HG03432 (cell line): ENCODE results near the gene TMEM169.

Experiments
- ATAC-seq: cut with Tn5 transposase; IDR thresholded peaks from one replicate; pipeline ENCODE4 v1.9.1; 2021; ENCODE audit warnings: mild to moderate bottlenecking, moderate library complexity; ENCODE audit not compliant: unreplicated experiment

The TMEM169 gene

GRCh38 chr2:216081487-216082116 lies at the start of gene TMEM169, which contains the start of gene PECR:
TMEM169 (plus strand) TSS chr2:216081919; CDS start chr2:216095964, 14,045 bp downstream.
PECR (minus strand) TSS chr2:216081809; CDS start chr2:216081741, 68 bp downstream.
- peak; percentile 97 for ATAC-seq

- ATAC-seq = peak; percentile 85
Measured at GRCh38 chr2:216031960-216032689, 49.6 kb upstream of the TMEM169 start.

GRCh38 chr2:216033403-216033802 lies 48.3 kb upstream of the TMEM169 start:
- peak; percentile 38 for ATAC-seq

- ATAC-seq = peak; percentile 39
Measured at GRCh38 chr2:216034065-216034464, 47.7 kb upstream of the TMEM169 start.

GRCh38 chr2:216039918-216040317 lies 41.8 kb upstream of the TMEM169 start:
- ATAC-seq = no peak

- no peak for ATAC-seq
Measured at GRCh38 chr2:216041438-216041837, 40.3 kb upstream of the TMEM169 start.

- no peak for ATAC-seq
Measured at GRCh38 chr2:216043949-216044348, 37.8 kb upstream of the TMEM169 start.

GRCh38 chr2:216044883-216045486 lies 36.7 kb upstream of the TMEM169 start:
- ATAC-seq = peak; percentile 99

- ATAC-seq = no peak
Measured at GRCh38 chr2:216047397-216047796, 34.3 kb upstream of the TMEM169 start.

GRCh38 chr2:216049452-216049851 lies 32.3 kb upstream of the TMEM169 start:
- no peak for ATAC-seq

- no peak for ATAC-seq
Measured at GRCh38 chr2:216051350-216051749, 30.4 kb upstream of the TMEM169 start.

GRCh38 chr2:216052420-216052819 lies 29.3 kb upstream of the TMEM169 start:
- ATAC-seq = no peak

- ATAC-seq = no peak
Measured at GRCh38 chr2:216055680-216056079, 26.0 kb upstream of the TMEM169 start.

- peak; percentile 54 for ATAC-seq
Measured at GRCh38 chr2:216056739-216057138, 25.0 kb upstream of the TMEM169 start.

GRCh38 chr2:216057688-216058193 lies 24.0 kb upstream of the TMEM169 start:
- peak; percentile 85 for ATAC-seq

GRCh38 chr2:216059233-216059834 lies 22.4 kb upstream of the TMEM169 start:
- ATAC-seq = no peak

- no peak for ATAC-seq
Measured at GRCh38 chr2:216064014-216064630, 17.6 kb upstream of the TMEM169 start.

- ATAC-seq = no peak
Measured at GRCh38 chr2:216064665-216065064, 17.1 kb upstream of the TMEM169 start.

- no peak for ATAC-seq
Measured at GRCh38 chr2:216066230-216066629, 15.5 kb upstream of the TMEM169 start.

GRCh38 chr2:216069028-216069427 lies 12.7 kb upstream of the TMEM169 start:
- no peak for ATAC-seq

GRCh38 chr2:216070195-216070594 lies 11.5 kb upstream of the TMEM169 start:
- no peak for ATAC-seq
